Activated T-cell treated with anti-CD3 and anti-CD28 coated beads, Interleukin-2, amount 50 U/mL, for 24 hours (primary cell): ENCODE data around the gene PBX3.

ENCODE experiments used
- DNase-seq: peaks from one replicate; pipeline ENCODE4 v3.0.0-alpha.2; 2020
- H3K27ac Mint-ChIP-seq: 2 replicates; pipeline ENCODE4 v1.8.0; 2020; ENCODE audit warnings: mild to moderate bottlenecking, mixed read lengths
- H3K27me3 Mint-ChIP-seq: 2 replicates; pipeline ENCODE4 v1.8.0; 2020; ENCODE audit warnings: mixed read lengths
- H3K36me3 Mint-ChIP-seq: 2 replicates; pipeline ENCODE4 v1.8.0; 2020; ENCODE audit warnings: low read depth, mixed read lengths
- H3K4me1 Mint-ChIP-seq: 2 replicates; pipeline ENCODE4 v1.8.0; 2020; ENCODE audit warnings: low read depth, mixed read lengths
- H3K4me3 Mint-ChIP-seq: 2 replicates; pipeline ENCODE4 v1.8.0; 2020; ENCODE audit warnings: mild to moderate bottlenecking, moderate library complexity, mixed read lengths
- H3K9me3 Mint-ChIP-seq: 2 replicates; pipeline ENCODE4 v1.8.0; 2020; ENCODE audit warnings: mixed read lengths

The PBX3 gene

DNA sequence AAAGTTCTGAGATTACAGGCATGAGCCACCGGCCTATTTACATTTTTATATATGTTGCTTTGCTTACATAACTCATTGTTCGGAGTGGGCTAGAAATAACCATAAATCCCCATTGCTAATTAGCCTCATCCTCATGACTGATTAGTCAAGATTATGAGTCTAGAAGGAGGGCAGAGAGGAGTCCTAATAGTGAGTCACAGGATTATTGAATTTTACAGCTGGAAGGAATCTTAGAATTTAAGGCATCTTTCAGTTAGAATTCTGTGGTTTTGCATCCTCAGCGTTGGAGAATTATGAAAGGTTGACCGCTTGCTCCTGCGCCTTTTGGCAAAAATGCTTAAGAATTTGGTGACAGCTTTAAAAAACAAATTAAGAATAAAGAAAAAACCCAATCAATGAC is 2.6 kb upstream of the PBX3 start:
- H3K4me3 Mint-ChIP-seq: no peak overlapping the region
- H3K27me3 Mint-ChIP-seq: peaks cover 5% of the 10 kb centered on the region
- H3K27ac Mint-ChIP-seq: no peak overlapping the region
- no peaks in the 10 kb centered on the region for H3K9me3 Mint-ChIP-seq
- no peak for DNase-seq
- H3K4me1 Mint-ChIP-seq: peaks cover 24% of the 10 kb centered on the region
- peaks cover 9% of the 10 kb centered on the region for H3K36me3 Mint-ChIP-seq

DNA sequence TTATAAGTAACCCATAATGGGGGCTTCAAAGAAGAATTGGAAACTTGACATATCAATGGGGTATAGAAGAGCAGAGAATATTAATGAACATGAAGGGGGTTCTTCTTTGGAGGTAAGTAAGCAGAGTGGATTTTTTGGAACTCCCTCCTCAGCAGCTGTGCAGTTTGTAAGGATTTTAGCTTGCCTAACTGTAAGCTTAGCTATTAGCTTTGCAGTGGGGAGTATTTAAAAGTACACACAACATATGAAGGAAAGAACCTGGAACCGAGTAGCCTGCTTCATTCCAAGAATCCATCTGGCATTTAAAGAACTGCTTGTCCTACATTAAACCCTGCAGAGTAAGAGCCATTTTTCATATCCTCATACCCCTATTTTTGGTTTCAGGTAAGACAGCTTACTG is 2.2 kb upstream of the PBX3 start:
- no peak overlapping the region for H3K4me3 Mint-ChIP-seq
- no peak overlapping the region for H3K27ac Mint-ChIP-seq
- DNase-seq: no peak
- H3K27me3 Mint-ChIP-seq: peaks cover 5% of the 10 kb centered on the region
- peaks cover 9% of the 10 kb centered on the region for H3K36me3 Mint-ChIP-seq
- peaks cover 26% of the 10 kb centered on the region for H3K4me1 Mint-ChIP-seq
- H3K9me3 Mint-ChIP-seq: no peaks in the 10 kb centered on the region

DNA sequence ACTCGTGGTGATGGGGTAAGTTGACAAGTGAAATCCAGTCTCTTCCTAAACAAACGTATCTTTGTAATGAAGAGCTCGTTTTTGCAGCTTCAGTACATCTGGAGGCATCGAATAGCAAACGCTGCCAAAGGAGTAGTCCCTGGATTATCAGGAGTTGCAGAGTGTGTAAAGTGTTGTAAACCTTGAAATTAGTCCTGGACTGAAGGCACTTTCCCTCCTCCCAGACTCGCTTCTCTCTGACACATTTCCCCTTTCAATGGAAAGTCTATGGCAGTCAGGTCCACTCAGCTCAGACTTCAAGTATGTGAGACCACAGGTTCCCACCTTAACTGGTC is 1.5 kb upstream of the PBX3 start:
- Mint-ChIP-seq H3K27ac (peak overlapping the region; percentile 97), H3K36me3 (peaks cover 14% of the 10 kb centered on the region), H3K27me3 (peaks cover 5% of the 10 kb centered on the region), H3K4me1 (peaks cover 31% of the 10 kb centered on the region), H3K9me3 (no peaks in the 10 kb centered on the region), H3K4me3 (peak overlapping the region; percentile 84)
- DNase-seq: no peak

DNA sequence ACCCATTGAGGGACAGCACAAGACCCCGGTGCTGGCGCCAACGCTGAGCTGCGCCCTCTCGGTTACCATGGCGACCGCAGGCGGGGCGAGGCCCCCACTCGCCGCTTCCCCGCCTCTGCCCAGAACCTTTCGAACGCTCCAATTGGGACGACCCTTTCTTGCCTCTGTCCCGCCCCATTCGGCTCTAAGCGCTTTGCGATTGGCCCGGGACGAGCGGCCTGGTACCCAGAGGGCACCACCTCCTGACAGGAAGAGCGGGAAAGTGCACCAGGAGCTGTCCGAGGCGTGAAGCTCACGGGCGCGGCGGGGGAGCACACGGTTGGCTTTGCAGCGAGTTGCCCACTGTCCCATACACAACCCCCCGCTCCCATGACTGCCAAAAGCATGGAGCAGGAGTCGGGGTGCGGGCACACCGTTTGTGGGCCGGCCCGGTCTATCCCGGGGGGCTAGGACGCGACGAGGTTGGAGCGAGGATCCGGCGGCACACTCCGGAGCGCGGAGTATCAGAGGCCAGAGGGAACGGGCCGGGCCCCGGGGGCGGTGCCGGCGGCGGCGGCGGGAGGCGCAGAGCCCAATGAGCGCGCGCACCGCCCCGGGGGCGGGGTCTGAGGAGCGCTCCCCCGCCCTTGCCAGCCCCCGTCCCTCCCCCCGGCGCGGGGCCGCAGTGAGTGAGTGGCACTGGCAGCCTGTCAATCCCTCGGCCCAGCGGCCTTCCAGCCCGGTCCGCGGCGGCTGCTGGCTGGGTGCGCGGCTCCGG is 978 bp upstream of the PBX3 start:
- H3K4me1 Mint-ChIP-seq: peaks cover 34% of the 10 kb centered on the region
- peak; percentile 96 for DNase-seq
- peak overlapping the region; percentile 97 for H3K27ac Mint-ChIP-seq
- H3K27me3 Mint-ChIP-seq: peaks cover 5% of the 10 kb centered on the region
- no peaks in the 10 kb centered on the region for H3K9me3 Mint-ChIP-seq
- H3K4me3 Mint-ChIP-seq: peak overlapping the region; percentile 84
- peaks cover 17% of the 10 kb centered on the region for H3K36me3 Mint-ChIP-seq

DNA sequence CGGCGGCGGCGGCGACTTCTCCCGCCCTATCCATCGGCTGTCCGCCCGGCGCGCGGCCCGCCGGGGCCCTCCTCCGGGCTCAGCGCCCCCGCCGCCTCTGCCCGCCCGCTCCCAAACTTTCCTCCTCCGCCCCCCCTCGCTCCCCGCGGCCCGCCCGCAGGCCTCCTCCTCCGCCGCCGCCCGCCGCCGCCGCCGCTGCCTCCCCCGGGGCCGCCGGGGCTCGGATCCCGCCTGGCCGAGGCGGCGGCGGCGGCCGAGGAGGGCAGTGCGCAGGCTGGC is 460 bp upstream of the PBX3 start:
- peaks cover 5% of the 10 kb centered on the region for H3K27me3 Mint-ChIP-seq
- peak overlapping the region; percentile 27 for H3K4me3 Mint-ChIP-seq
- H3K27ac Mint-ChIP-seq: no peak overlapping the region
- H3K4me1 Mint-ChIP-seq: peaks cover 38% of the 10 kb centered on the region
- peaks cover 22% of the 10 kb centered on the region for H3K36me3 Mint-ChIP-seq
- DNase-seq: no peak
- no peaks in the 10 kb centered on the region for H3K9me3 Mint-ChIP-seq

DNA sequence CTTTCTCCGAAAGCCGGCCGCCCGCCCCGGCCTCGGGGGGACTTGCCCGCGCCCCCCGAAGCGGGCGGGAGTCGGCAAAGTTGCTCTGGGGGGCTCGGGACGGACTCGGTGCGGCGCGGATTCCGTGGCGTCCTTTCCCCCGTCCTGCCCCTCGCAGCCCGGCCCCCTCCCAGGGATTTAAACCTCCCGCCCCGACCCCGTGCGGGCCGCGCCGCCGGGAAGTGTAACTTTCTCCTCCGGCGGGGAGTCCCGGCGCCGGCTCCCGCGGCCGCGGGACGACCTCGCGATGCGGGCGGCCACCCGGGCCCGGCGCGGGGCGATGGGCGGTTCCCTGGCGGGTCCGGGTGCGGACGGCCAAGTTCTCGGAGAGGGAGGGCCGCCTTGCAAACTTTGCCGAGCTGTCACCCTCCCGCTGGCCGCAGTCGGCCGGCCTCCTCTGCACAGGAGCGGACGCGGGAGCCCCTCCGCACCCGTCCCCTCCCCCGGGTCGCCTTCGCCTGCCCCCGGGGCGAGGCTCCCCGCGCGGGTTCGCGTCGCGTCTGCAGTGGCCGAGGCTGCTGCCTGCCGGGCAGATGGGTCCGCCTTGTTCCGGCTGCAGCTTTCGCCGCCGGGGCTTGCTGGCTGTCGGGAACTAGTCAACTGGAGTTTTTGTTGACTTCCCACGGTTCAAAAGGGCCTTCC is 732 bp downstream of the PBX3 start:
- Mint-ChIP-seq H3K36me3 (peaks cover 29% of the 10 kb centered on the region), H3K4me1 (peaks cover 45% of the 10 kb centered on the region), H3K9me3 (no peaks in the 10 kb centered on the region), H3K27me3 (peaks cover 5% of the 10 kb centered on the region), H3K27ac (peak overlapping the region; percentile 81), H3K4me3 (peak overlapping the region; percentile 85)
- DNase-seq: peak; percentile 56

DNA sequence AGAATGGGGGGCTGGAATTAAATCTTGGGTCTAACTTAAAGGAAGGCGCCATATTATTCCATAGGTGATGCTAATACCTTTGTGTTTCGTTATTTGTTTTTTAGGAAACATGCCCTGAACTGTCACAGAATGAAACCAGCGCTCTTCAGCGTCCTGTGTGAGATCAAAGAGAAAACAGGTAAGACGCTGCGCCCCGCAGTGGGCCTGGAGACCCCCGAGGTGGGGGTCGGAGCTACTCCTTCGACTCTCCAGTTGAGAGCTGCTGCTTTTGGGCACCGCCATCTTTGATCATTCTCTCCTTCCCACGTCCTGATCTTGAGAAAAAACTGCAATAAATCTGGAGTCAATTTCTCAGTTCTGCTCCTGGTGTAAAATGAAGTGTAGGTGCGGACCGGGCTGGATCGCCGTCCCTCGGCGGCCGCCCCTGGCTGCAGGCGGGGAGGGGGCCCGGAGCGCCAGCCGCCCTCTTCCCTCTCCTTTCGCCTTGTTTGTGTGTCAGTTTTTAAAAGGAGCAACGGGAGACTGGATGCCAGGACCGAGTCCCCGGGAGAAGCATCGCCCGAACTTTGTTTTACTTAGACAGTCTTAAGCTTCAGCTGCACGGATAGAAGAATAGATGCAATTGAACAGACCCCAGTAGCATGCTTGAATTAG is 1.4 kb downstream of the PBX3 start:
- Mint-ChIP-seq H3K4me1 (peaks cover 45% of the 10 kb centered on the region), H3K27me3 (peaks cover 5% of the 10 kb centered on the region), H3K36me3 (peaks cover 29% of the 10 kb centered on the region), H3K4me3 (peak overlapping the region; percentile 85), H3K27ac (peak overlapping the region; percentile 81), H3K9me3 (no peaks in the 10 kb centered on the region)
- DNase-seq: no peak

DNA sequence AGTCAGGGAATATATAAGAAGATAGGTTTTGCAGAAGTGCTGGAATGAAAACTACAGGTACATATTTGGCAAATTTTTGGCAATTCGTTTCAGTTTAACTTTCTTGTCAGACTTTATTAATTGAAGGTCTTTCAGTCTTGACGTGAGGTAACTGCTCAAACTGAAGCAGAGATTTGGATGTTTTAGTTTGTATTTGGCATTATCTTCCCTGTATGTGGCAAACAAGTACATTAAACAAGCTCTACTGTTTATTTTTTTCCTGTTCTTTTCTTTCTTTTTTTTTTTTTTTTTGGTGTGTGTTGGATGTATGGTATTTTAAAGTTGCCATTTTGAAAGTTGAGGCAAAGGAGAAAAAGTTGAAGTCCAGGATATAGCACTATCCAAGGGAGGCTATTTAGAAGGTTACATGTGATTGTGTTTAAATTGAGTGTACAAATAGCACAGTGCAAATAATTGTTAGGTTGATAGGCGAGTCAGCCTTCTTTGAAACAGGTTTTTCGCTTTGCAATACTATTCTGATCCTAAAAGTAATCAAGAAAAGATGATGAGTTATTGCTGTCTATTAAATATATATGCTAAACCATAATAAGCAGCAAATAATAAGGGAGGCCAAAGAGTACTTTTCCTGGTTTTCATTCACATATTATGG is 2.2 kb downstream of the PBX3 start:
- Mint-ChIP-seq H3K4me1 (peaks cover 47% of the 10 kb centered on the region), H3K27ac (no peak overlapping the region), H3K9me3 (no peaks in the 10 kb centered on the region), H3K36me3 (peaks cover 32% of the 10 kb centered on the region), H3K27me3 (peaks cover 5% of the 10 kb centered on the region), H3K4me3 (peak overlapping the region; percentile 85)
- no peak for DNase-seq

DNA sequence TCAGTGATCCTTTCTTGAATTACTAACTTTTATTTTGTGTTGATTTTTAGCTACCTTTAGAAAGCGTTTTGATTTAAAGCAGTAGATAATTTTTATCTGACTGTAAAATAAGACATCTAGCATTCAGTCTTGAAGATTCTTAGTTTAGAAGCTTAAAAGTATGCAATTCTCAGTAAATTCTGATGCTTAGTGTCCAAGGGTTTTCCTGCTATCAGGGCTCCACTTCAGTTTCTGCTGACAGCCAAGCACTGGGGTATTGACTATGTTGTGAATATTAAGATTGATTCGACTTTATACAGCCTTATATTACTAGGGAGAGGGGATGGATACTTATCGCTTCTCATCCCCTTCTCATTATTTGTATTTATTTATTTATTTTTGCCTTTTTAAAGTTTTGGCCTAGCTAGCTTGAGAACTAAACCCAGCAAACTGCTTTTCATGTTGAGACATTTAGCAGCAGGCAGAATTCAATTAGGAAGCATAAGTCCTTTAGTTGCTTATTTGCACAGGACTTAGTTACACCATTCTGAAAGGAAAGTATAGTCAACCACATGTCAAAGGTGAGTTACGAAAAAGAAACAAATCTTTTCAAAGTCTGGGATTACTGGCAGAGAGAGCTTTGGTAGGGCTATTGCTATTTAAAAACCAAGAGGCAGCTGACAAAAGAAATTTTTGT is 2.9 kb downstream of the PBX3 start:
- Mint-ChIP-seq H3K9me3 (no peaks in the 10 kb centered on the region), H3K27me3 (no peaks in the 10 kb centered on the region), H3K4me1 (peaks cover 47% of the 10 kb centered on the region), H3K27ac (no peak overlapping the region), H3K36me3 (peaks cover 32% of the 10 kb centered on the region), H3K4me3 (peak overlapping the region; percentile 11)
- no peak for DNase-seq

DNA sequence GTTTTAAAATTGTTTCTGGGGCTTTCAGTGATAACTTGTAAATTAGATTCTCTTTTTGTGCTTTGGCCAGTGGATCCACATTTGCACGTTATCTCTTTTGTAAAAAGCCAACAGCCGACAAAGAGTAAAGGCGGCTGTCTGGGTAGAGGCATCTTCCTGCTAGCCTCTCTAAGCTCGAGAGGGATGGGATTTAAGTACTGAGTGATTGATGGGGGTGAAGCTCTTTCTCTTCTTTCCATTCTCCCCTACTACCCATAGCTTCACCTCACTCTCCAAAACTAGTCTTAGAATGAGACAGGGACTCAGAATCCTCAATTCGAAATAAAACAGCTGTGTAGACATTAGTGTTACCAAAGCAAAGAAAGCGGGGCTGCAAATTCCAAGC is 3.4 kb downstream of the PBX3 start:
- H3K4me1 Mint-ChIP-seq: peaks cover 45% of the 10 kb centered on the region

DNA sequence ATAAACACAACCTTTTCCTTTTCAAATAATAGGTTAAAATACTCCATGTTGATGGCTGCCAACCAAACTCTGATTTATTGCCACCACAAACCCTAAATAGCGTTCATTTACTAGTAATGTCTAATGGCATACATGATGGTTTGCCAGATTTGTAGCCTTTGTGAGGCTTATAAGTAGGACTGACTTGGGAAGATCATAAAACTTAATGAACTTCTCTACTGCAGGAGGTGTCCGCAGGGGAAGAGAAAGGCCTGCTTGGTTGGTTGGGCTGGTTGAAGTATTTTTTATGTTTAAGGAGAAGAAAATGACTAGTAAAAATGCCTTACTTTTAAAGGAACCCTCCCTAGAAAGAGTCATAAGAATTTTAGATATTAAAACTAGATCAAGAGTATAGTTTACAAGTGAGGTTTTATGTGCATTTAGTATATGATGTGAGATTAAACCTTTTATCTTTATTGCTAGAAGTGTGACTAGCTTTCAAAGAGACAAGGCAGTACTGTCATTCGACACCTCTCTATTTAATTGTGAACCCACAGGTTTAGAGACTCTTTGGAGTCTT is 5.0 kb downstream of the PBX3 start:
- Mint-ChIP-seq H3K27me3 (no peaks in the 10 kb centered on the region), H3K27ac (no peak overlapping the region), H3K4me1 (peaks cover 39% of the 10 kb centered on the region), H3K9me3 (no peaks in the 10 kb centered on the region), H3K36me3 (peaks cover 38% of the 10 kb centered on the region), H3K4me3 (no peak overlapping the region)
- no peak for DNase-seq

More for the DNA sequence above, 3.4 kb downstream of the PBX3 start:
- H3K9me3 Mint-ChIP-seq: no peaks in the 10 kb centered on the region
- H3K27me3 Mint-ChIP-seq: no peaks in the 10 kb centered on the region
- peaks cover 32% of the 10 kb centered on the region for H3K36me3 Mint-ChIP-seq
- DNase-seq: no peak
- no peak overlapping the region for H3K27ac Mint-ChIP-seq
- H3K4me3 Mint-ChIP-seq: peak overlapping the region; percentile 11

DNA sequence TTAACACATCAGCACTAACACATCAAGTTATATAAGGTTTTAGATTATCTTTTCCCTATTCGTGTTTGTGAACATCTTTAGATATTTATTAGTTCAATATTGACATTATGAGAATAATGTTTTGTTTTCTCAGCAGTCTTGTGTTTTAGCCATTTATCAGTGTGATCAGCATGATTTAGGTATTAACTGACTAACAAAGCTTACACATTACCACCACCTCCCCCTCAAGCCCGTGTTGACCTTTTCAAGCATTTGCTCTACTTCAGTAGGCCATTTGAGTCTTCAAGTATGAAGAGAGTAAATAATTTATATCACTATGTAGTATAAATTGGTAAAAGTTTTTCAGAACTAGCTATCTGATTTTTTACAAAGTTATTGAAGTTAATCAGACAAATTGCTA is 6.9 kb downstream of the PBX3 start:
- H3K9me3 Mint-ChIP-seq: no peaks in the 10 kb centered on the region
- H3K4me1 Mint-ChIP-seq: peaks cover 45% of the 10 kb centered on the region
- H3K4me3 Mint-ChIP-seq: no peak overlapping the region
- H3K27ac Mint-ChIP-seq: no peak overlapping the region
- DNase-seq: no peak
- H3K36me3 Mint-ChIP-seq: peaks cover 32% of the 10 kb centered on the region
- no peaks in the 10 kb centered on the region for H3K27me3 Mint-ChIP-seq

DNA sequence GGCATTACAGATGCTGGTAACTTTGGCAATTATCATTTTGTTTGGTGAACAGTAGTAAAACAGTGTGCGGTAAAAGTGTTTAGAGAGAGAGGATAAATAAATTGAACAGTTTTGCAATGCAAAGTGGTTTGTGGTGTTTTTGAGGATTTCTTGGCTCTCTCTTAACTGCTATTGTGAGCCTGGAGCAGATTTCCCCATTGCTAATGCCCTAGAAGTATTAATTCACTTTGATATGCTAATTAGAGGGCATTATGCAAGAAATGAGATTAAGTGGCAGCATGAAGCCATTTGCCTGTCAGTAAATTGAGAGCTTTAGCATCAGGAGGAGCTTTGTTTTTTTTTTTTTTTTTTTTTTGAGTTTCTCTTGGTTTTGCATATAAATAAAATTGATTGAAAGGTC is 8.2 kb downstream of the PBX3 start:
- no peak for DNase-seq
- Mint-ChIP-seq H3K9me3 (no peaks in the 10 kb centered on the region), H3K4me3 (no peak overlapping the region), H3K27ac (no peak overlapping the region), H3K36me3 (peaks cover 28% of the 10 kb centered on the region), H3K27me3 (no peaks in the 10 kb centered on the region), H3K4me1 (peaks cover 48% of the 10 kb centered on the region)

DNA sequence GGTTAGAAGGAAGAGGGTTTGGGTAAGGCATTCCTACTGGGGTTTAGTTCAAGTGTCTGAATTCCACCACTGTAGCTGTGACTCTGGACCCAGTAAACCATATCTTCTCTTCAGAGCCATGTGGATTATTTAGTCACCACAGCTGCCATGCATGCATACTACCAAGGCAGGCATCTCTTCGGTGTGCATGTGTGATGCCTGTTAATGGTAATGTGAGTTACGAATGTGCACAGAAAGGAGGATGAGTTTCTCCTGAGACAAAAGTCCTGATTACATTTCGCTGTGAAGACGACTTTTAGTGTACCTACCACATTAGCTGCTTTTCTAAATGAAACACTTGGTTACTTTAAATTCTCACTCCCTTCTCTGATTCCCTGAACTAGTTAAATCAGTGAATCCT is 9.3 kb downstream of the PBX3 start:
- DNase-seq: no peak
- Mint-ChIP-seq H3K27me3 (no peaks in the 10 kb centered on the region), H3K4me3 (no peak overlapping the region), H3K36me3 (peaks cover 18% of the 10 kb centered on the region), H3K9me3 (no peaks in the 10 kb centered on the region), H3K4me1 (peaks cover 39% of the 10 kb centered on the region), H3K27ac (no peak overlapping the region)
